Lower lobe of right lung (tissue), 2 donors: ENCODE data around the gene BTC. TPM values are rescaled to one million over a fixed set of nuclear protein-coding genes. Genes with fewer than 3 reads are reported as not detected.

Experiments
- ATAC-seq, 2 donors: fragments of 200-7000 bp; cut with Tn5 transposase; one replicate each; pipeline ENCODE4 v1.9.1; 2020 to 2022; ENCODE audit warnings: mild to moderate bottlenecking in 2 of 2, moderate library complexity in 2 of 2
- DNase-seq: peaks from one replicate; pipeline ENCODE4 v3.0.0-alpha.2; 2020
- H3K27ac ChIP-seq: fragments of 200-600 bp; one replicate; pipeline ENCODE4 v1.8.0; 2022
- H3K27me3 ChIP-seq: fragments of 200-600 bp; one replicate; pipeline ENCODE4 v1.8.0; 2022; ENCODE audit warnings: low read depth
- H3K36me3 ChIP-seq: fragments of 200-600 bp; one replicate; pipeline ENCODE4 v1.8.0; 2022; ENCODE audit warnings: mild to moderate bottlenecking
- H3K4me1 ChIP-seq: fragments of 200-600 bp; one replicate; pipeline ENCODE4 v1.8.0; 2022
- H3K4me3 ChIP-seq: fragments of 200-600 bp; one replicate; pipeline ENCODE4 v1.8.0; 2022; ENCODE audit warnings: mild to moderate bottlenecking
- H3K9me3 ChIP-seq: fragments of 200-600 bp; one replicate; pipeline ENCODE4 v1.8.0; 2022
- CTCF ChIP-seq: fragments of 200-600 bp; IDR thresholded peaks from one replicate; pipeline ENCODE4 v1.8.0; 2022; ENCODE audit warnings: antibody characterized with exemption, mild to moderate bottlenecking
- intact Hi-C: fragments of 100-400 bp; cut with DNase I; formaldehyde crosslinking; loops from one replicate; pipeline ENCODE4 v1.11.0; 2022
- total RNA-seq: library from RNA; stranded (reverse); fragmentation: NEBNext Ultra II Directional; extraction: Animal tissue kit (Norgen Biotek cat#: 25700); gene quantifications from one replicate; pipeline ENCODE4 v1.2.1, GENCODE V29; 2021
- donor health status: DM: no; HTN: yes; CAD: no; lungs with severe emphysema.

The BTC gene
- total RNA-seq, 1 donor from 2014 or later, result 2.9 TPM

GRCh38 chr4:74772783-74773182 lies 21.5 kb downstream of the BTC start:
- intact Hi-C loops, result no loop called here
- H3K36me3 ChIP-seq, result no peaks in the 10 kb centered on the region
- ATAC-seq, result no peak
- no peaks in the 10 kb centered on the region for H3K27me3 ChIP-seq
- DNase-seq, result no peak
- H3K9me3 ChIP-seq, result no peaks in the 10 kb centered on the region
- H3K27ac ChIP-seq, result no peak overlapping the region
- no peak for TF ChIP-seq CTCF
- peaks cover 6% of the 10 kb centered on the region for H3K4me1 ChIP-seq
- no peak overlapping the region for H3K4me3 ChIP-seq

- DNase-seq (no peak), ATAC-seq (no peak)
- Histone ChIP-seq H3K4me3 (no peak overlapping the region), H3K9me3 (no peaks in the 10 kb centered on the region), H3K27ac (no peak overlapping the region), H3K4me1 (peaks cover 6% of the 10 kb centered on the region), H3K36me3 (no peaks in the 10 kb centered on the region), H3K27me3 (no peaks in the 10 kb centered on the region)
- intact Hi-C loops, result no loop called here
- no peak for TF ChIP-seq CTCF
Measured at GRCh38 chr4:74772106-74772505, 22.2 kb downstream of the BTC start.

GRCh38 chr4:74770226-74770910 lies 24.0 kb downstream of the BTC start:
- H3K36me3 ChIP-seq, result no peaks in the 10 kb centered on the region
- TF ChIP-seq CTCF, result no peak
- no peak overlapping the region for H3K27ac ChIP-seq
- no peak for DNase-seq
- no peaks in the 10 kb centered on the region for H3K27me3 ChIP-seq
- intact Hi-C loops, result no loop called here
- H3K4me3 ChIP-seq, result no peak overlapping the region
- peaks cover 6% of the 10 kb centered on the region for H3K4me1 ChIP-seq
- H3K9me3 ChIP-seq, result no peaks in the 10 kb centered on the region
- no peak for ATAC-seq

GRCh38 chr4:74768857-74769525 lies 25.3 kb downstream of the BTC start:
- no peaks in the 10 kb centered on the region for H3K9me3 ChIP-seq
- no peak for TF ChIP-seq CTCF
- intact Hi-C loops, result no loop called here
- DNase-seq (no peak), ATAC-seq (peak; percentile 41 to 54)
- no peaks in the 10 kb centered on the region for H3K36me3 ChIP-seq
- H3K27ac ChIP-seq, result no peak overlapping the region
- no peak overlapping the region for H3K4me3 ChIP-seq
- no peaks in the 10 kb centered on the region for H3K27me3 ChIP-seq
- peaks cover 6% of the 10 kb centered on the region for H3K4me1 ChIP-seq

GRCh38 chr4:74764119-74764518 lies 30.2 kb downstream of the BTC start:
- no peak overlapping the region for H3K4me3 ChIP-seq
- H3K4me1 ChIP-seq, result peaks cover 1% of the 10 kb centered on the region
- ATAC-seq, result no peak
- no peak for DNase-seq
- TF ChIP-seq CTCF, result no peak
- H3K9me3 ChIP-seq, result no peaks in the 10 kb centered on the region
- H3K27me3 ChIP-seq, result no peaks in the 10 kb centered on the region
- intact Hi-C loops, result no loop called here
- H3K27ac ChIP-seq, result no peak overlapping the region
- no peaks in the 10 kb centered on the region for H3K36me3 ChIP-seq
